ENCODE results near the gene CCDC141. TPM values are rescaled to one million over a fixed set of nuclear protein-coding genes. Genes with fewer than 3 reads are reported as not detected.
"Not testable (repeated sequence)": the region's sequence is repeated elsewhere in the genome, so short reads cannot be mapped to it uniquely, and the experiment has no call there.

The CCDC141 gene
- total RNA-seq, 1 donor from 2014 or later, result 61.6 TPM

DNA sequence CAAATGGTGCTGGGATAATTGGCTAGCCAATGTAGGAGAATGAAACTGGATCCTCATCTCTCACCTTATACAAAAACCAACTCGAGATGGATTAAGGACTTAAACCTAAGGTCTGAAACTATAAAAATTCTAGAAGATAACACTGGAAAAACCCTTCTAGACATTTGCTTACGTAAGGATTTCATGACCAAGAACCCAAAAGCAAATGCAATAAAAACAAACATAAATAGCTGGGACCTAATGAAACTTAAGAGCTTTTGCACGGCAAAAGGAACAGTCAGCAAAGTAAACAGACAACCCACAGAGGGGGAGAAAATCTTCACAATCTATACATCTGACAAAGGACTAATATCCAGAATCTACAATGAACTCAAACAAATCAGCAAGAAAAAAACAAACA lies 35.7 kb downstream of the CCDC141 start:
- not testable (repeated sequence) for H3K4me3 ChIP-seq (ENCODE audit: low read length in 3 of 3); H3K27ac ChIP-seq (ENCODE audit: low read depth, low read length); H3K27me3 ChIP-seq (ENCODE audit: control insufficient read depth in 3 of 3, insufficient read depth in 3 of 3, low read length in 3 of 3); H3K9ac ChIP-seq (ENCODE audit: low read depth in 1 of 3, low read length in 3 of 3); H3K4me1 ChIP-seq (ENCODE audit: control insufficient read depth in 3 of 3, insufficient read depth in 3 of 3, low read length in 3 of 3); H3K9me3 ChIP-seq (ENCODE audit: control insufficient read depth in 3 of 3, low read length in 3 of 3); H3K36me3 ChIP-seq (ENCODE audit: control insufficient read depth in 3 of 3, insufficient read depth in 3 of 3, low read length in 3 of 3)

DNA sequence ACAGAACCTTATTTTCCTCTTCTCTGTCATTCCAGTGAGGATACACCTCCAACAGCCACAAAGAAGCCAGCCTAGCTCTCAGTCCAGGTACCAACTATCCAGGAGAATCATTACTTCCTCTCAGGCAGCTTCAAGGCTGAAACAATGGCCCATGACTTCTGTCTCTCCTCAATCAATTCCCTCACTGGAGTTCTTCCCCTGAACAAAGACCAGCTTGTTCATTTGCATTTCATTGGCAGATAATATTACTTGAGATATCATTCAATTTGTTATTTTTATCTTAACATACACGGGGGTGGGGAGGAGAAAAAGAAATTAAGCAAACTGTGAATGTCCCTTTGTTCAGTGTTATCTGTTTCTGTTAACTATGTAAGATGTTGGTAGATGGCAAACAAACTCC lies 44.0 kb downstream of the CCDC141 start:
- no peak overlapping the region for H3K9ac ChIP-seq (ENCODE audit: low read depth in 1 of 3, low read length in 3 of 3)

DNA sequence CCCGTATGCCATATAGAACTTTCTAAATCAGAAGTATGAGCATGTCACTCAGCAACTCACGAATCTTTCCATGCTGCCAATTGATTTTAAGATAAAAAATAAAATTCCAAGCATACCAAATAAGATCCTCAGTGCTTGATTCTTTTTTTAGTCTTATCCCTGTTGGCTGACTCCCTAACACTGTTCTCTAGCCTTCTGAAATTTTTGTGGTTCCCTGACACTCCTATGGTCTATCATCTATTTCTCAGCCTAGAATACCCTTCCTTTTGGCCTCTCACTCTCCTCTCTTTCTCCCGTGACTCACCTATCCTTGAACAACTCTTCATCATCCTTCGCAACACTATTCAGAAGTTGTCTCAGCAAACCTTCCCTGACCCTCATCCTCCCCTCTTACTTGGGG lies 50.5 kb downstream of the CCDC141 start:
- H3K9me3 ChIP-seq (ENCODE audit: control insufficient read depth in 3 of 3, low read length in 3 of 3), result no peaks in the 10 kb centered on the region
- no peak overlapping the region for H3K4me3 ChIP-seq (ENCODE audit: low read length in 3 of 3)
- no peak overlapping the region for H3K27ac ChIP-seq (ENCODE audit: low read depth, low read length)
- H3K27me3 ChIP-seq (ENCODE audit: control insufficient read depth in 3 of 3, insufficient read depth in 3 of 3, low read length in 3 of 3), result no peaks in the 10 kb centered on the region
- H3K9ac ChIP-seq (ENCODE audit: low read depth in 1 of 3, low read length in 3 of 3), result no peak overlapping the region
- H3K36me3 ChIP-seq (ENCODE audit: control insufficient read depth in 3 of 3, insufficient read depth in 3 of 3, low read length in 3 of 3), result no peaks in the 10 kb centered on the region
- no peaks in the 10 kb centered on the region for H3K4me1 ChIP-seq (ENCODE audit: control insufficient read depth in 3 of 3, insufficient read depth in 3 of 3, low read length in 3 of 3)

More for the DNA sequence above, 44.0 kb downstream of the CCDC141 start:
- no peak overlapping the region for H3K4me3 ChIP-seq (ENCODE audit: low read length in 3 of 3)
- no peak overlapping the region for H3K27ac ChIP-seq (ENCODE audit: low read depth, low read length)
- H3K9me3 ChIP-seq (ENCODE audit: control insufficient read depth in 3 of 3, low read length in 3 of 3), result no peaks in the 10 kb centered on the region
- no peaks in the 10 kb centered on the region for H3K4me1 ChIP-seq (ENCODE audit: control insufficient read depth in 3 of 3, insufficient read depth in 3 of 3, low read length in 3 of 3)
- H3K27me3 ChIP-seq (ENCODE audit: control insufficient read depth in 3 of 3, insufficient read depth in 3 of 3, low read length in 3 of 3), result no peaks in the 10 kb centered on the region
- H3K36me3 ChIP-seq (ENCODE audit: control insufficient read depth in 3 of 3, insufficient read depth in 3 of 3, low read length in 3 of 3), result no peaks in the 10 kb centered on the region

- Histone ChIP-seq H3K4me3 (ENCODE audit: low read length in 3 of 3) (no peak overlapping the region), H3K9me3 (ENCODE audit: control insufficient read depth in 3 of 3, low read length in 3 of 3) (no peaks in the 10 kb centered on the region), H3K4me1 (ENCODE audit: control insufficient read depth in 3 of 3, insufficient read depth in 3 of 3, low read length in 3 of 3) (no peaks in the 10 kb centered on the region), H3K9ac (ENCODE audit: low read depth in 1 of 3, low read length in 3 of 3) (no peak overlapping the region), H3K36me3 (ENCODE audit: control insufficient read depth in 3 of 3, insufficient read depth in 3 of 3, low read length in 3 of 3) (no peaks in the 10 kb centered on the region), H3K27ac (ENCODE audit: low read depth, low read length) (no peak overlapping the region), H3K27me3 (ENCODE audit: control insufficient read depth in 3 of 3, insufficient read depth in 3 of 3, low read length in 3 of 3) (no peaks in the 10 kb centered on the region)
Measured at GRCh38 chr2:178998539-178998938, 51.4 kb downstream of the CCDC141 start.

DNA sequence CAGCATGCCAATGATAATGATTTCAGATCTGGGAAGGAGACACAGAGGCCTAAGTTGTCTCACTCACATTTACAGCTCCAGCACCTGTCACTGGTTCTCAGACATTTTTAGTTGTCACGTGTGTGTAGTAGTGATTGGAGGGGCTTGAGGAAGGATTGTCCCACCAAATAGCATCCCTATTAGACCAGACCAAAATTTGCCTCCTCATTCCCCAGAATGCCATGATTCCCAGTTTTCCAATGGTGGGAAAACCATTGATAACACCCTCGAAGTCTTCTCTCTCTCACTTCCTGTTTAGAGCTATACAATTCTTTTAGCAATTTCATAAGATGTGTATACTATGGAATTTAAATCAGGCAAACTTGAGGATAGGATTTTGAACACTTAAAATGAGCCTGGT lies 52.5 kb downstream of the CCDC141 start:
- H3K9ac ChIP-seq (ENCODE audit: low read depth in 1 of 3, low read length in 3 of 3), result no peak overlapping the region
- no peaks in the 10 kb centered on the region for H3K4me1 ChIP-seq (ENCODE audit: control insufficient read depth in 3 of 3, insufficient read depth in 3 of 3, low read length in 3 of 3)
- H3K27ac ChIP-seq (ENCODE audit: low read depth, low read length), result no peak overlapping the region
- H3K27me3 ChIP-seq (ENCODE audit: control insufficient read depth in 3 of 3, insufficient read depth in 3 of 3, low read length in 3 of 3), result no peaks in the 10 kb centered on the region
- H3K9me3 ChIP-seq (ENCODE audit: control insufficient read depth in 3 of 3, low read length in 3 of 3), result no peaks in the 10 kb centered on the region
- H3K36me3 ChIP-seq (ENCODE audit: control insufficient read depth in 3 of 3, insufficient read depth in 3 of 3, low read length in 3 of 3), result no peaks in the 10 kb centered on the region
- H3K4me3 ChIP-seq (ENCODE audit: low read length in 3 of 3), result no peak overlapping the region

DNA sequence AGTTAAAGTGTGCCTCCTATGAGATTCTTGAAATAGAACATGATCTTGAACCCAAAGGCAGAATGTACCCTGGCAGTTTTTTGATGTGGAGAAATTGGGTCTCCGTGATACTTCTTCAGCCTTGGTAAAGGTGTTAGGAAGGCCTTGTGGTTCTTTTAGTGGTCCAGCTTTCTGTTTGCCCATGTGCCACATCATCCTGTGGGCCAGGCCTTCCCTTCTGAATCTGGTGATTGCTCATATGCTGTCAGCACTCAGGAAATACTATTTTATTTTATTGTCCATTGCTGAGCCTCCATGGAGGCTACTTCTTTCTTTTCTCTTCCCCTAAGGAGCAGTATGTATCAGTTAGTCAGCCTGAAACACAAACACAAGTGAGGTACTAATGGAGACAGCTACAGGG lies 52.9 kb downstream of the CCDC141 start:
- Histone ChIP-seq H3K27ac (ENCODE audit: low read depth, low read length) (no peak overlapping the region), H3K4me3 (ENCODE audit: low read length in 3 of 3) (no peak overlapping the region), H3K27me3 (ENCODE audit: control insufficient read depth in 3 of 3, insufficient read depth in 3 of 3, low read length in 3 of 3) (no peaks in the 10 kb centered on the region), H3K9me3 (ENCODE audit: control insufficient read depth in 3 of 3, low read length in 3 of 3) (no peaks in the 10 kb centered on the region), H3K9ac (ENCODE audit: low read depth in 1 of 3, low read length in 3 of 3) (no peak overlapping the region), H3K36me3 (ENCODE audit: control insufficient read depth in 3 of 3, insufficient read depth in 3 of 3, low read length in 3 of 3) (no peaks in the 10 kb centered on the region), H3K4me1 (ENCODE audit: control insufficient read depth in 3 of 3, insufficient read depth in 3 of 3, low read length in 3 of 3) (no peaks in the 10 kb centered on the region)

DNA sequence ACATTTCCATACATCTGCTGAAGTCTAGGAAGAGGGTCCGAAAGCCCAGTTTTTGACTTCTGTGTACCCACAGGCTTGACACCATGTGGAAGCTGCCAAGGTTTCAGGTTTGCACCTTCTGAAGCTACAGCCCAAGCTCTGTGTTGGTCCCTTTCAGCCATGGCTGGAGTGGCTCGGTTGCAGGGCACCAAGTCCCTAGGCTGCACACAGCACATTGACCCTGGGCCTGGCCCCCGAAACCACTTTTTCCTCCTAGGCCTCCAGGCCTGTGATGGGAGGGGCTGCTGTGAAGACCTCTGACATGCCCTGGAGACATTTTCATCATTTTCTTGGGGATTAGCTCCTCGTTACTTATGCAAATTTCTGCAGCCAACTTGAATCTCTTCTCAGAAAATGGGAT lies 55.7 kb downstream of the CCDC141 start:
- H3K27me3 ChIP-seq (ENCODE audit: control insufficient read depth in 3 of 3, insufficient read depth in 3 of 3, low read length in 3 of 3), result no peaks in the 10 kb centered on the region
- no peak overlapping the region for H3K4me3 ChIP-seq (ENCODE audit: low read length in 3 of 3)
- no peak overlapping the region for H3K9ac ChIP-seq (ENCODE audit: low read depth in 1 of 3, low read length in 3 of 3)
- no peak overlapping the region for H3K27ac ChIP-seq (ENCODE audit: low read depth, low read length)
- no peaks in the 10 kb centered on the region for H3K9me3 ChIP-seq (ENCODE audit: control insufficient read depth in 3 of 3, low read length in 3 of 3)
- no peaks in the 10 kb centered on the region for H3K4me1 ChIP-seq (ENCODE audit: control insufficient read depth in 3 of 3, insufficient read depth in 3 of 3, low read length in 3 of 3)
- no peaks in the 10 kb centered on the region for H3K36me3 ChIP-seq (ENCODE audit: control insufficient read depth in 3 of 3, insufficient read depth in 3 of 3, low read length in 3 of 3)

- Histone ChIP-seq H3K4me1 (ENCODE audit: control insufficient read depth in 3 of 3, insufficient read depth in 3 of 3, low read length in 3 of 3) (no peaks in the 10 kb centered on the region), H3K9me3 (ENCODE audit: control insufficient read depth in 3 of 3, low read length in 3 of 3) (no peaks in the 10 kb centered on the region), H3K27me3 (ENCODE audit: control insufficient read depth in 3 of 3, insufficient read depth in 3 of 3, low read length in 3 of 3) (no peaks in the 10 kb centered on the region), H3K36me3 (ENCODE audit: control insufficient read depth in 3 of 3, insufficient read depth in 3 of 3, low read length in 3 of 3) (no peaks in the 10 kb centered on the region), H3K27ac (ENCODE audit: low read depth, low read length) (no peak overlapping the region), H3K9ac (ENCODE audit: low read depth in 1 of 3, low read length in 3 of 3) (no peak overlapping the region), H3K4me3 (ENCODE audit: low read length in 3 of 3) (no peak overlapping the region)
Measured at GRCh38 chr2:178993788-178994187, 56.1 kb downstream of the CCDC141 start.

DNA sequence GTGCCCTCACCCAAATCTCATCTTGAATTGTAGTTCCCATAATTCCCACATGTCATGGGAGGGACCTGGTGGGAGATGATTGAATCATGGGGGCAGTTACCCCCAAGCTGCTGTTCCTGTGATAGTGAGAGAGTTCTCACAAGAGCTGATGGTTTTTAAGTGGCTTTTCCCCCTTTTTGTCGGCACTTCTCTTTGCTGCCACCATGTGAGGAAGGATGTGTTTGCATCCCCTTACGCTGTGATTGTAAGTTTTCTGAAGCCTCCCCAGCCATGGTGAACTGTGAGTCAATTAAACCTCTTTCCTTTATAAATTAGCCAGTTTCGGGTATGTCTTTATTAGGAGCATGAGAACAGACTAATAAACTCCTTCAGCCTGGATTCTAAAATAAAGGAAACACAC lies 57.2 kb downstream of the CCDC141 start:
- not testable (repeated sequence) for H3K4me1 ChIP-seq (ENCODE audit: control insufficient read depth in 3 of 3, insufficient read depth in 3 of 3, low read length in 3 of 3); H3K27me3 ChIP-seq (ENCODE audit: control insufficient read depth in 3 of 3, insufficient read depth in 3 of 3, low read length in 3 of 3); H3K9ac ChIP-seq (ENCODE audit: low read depth in 1 of 3, low read length in 3 of 3); H3K9me3 ChIP-seq (ENCODE audit: control insufficient read depth in 3 of 3, low read length in 3 of 3); H3K4me3 ChIP-seq (ENCODE audit: low read length in 3 of 3); H3K27ac ChIP-seq (ENCODE audit: low read depth, low read length); H3K36me3 ChIP-seq (ENCODE audit: control insufficient read depth in 3 of 3, insufficient read depth in 3 of 3, low read length in 3 of 3)

- Histone ChIP-seq H3K27ac (ENCODE audit: low read depth, low read length) (no peak overlapping the region), H3K4me3 (ENCODE audit: low read length in 3 of 3) (no peak overlapping the region), H3K27me3 (ENCODE audit: control insufficient read depth in 3 of 3, insufficient read depth in 3 of 3, low read length in 3 of 3) (no peaks in the 10 kb centered on the region), H3K9ac (ENCODE audit: low read depth in 1 of 3, low read length in 3 of 3) (no peak overlapping the region), H3K36me3 (ENCODE audit: control insufficient read depth in 3 of 3, insufficient read depth in 3 of 3, low read length in 3 of 3) (no peaks in the 10 kb centered on the region), H3K4me1 (ENCODE audit: control insufficient read depth in 3 of 3, insufficient read depth in 3 of 3, low read length in 3 of 3) (no peaks in the 10 kb centered on the region), H3K9me3 (ENCODE audit: control insufficient read depth in 3 of 3, low read length in 3 of 3) (no peaks in the 10 kb centered on the region)
Measured at GRCh38 chr2:178990533-178991241, 59.2 kb downstream of the CCDC141 start.

All from skeletal muscle tissue (tissue), 4 donors.